Ascending aorta (tissue), 2 donors: ENCODE measurements around the gene CLSTN2. TPM values are rescaled to one million over a fixed set of nuclear protein-coding genes. Genes with fewer than 3 reads are reported as not detected.

Experiments used
- DNase-seq, 2 donors: peaks; one replicate each; pipeline ENCODE4 v3.0.0-alpha.2; 2019; ENCODE audit warnings: low spot score in 2 of 2
- H3K27ac ChIP-seq, 2 donors: fragments of 200-600 bp; sonication (generic); one replicate each; pipeline ENCODE4 v1.5.1; 2016 to 2017; ENCODE audit warnings: mild to moderate bottlenecking in 1 of 2
- H3K27me3 ChIP-seq: fragments of 200-600 bp; sonication (generic); one replicate; pipeline ENCODE4 v1.5.1; 2017
- H3K36me3 ChIP-seq, 2 donors: fragments of 200-600 bp; sonication (generic); one replicate each; pipeline ENCODE4 v1.5.1; 2016
- H3K4me1 ChIP-seq, 2 donors: fragments of 200-600 bp; sonication (generic); one replicate each; pipeline ENCODE4 v1.5.1; 2016 to 2017; ENCODE audit warnings: mild to moderate bottlenecking in 1 of 2
- H3K4me3 ChIP-seq, 2 donors: fragments of 200-600 bp; sonication (generic); one replicate each; pipeline ENCODE4 v1.5.1; 2016 to 2017; ENCODE audit warnings: mild to moderate bottlenecking in 1 of 2
- H3K9me3 ChIP-seq, 2 donors: fragments of 200-600 bp; sonication (generic); one replicate each; pipeline ENCODE4 v1.5.1; 2016
- CTCF ChIP-seq, 3 experiments: fragments of 200-600 bp in 2 of 3; fragments of 450-650 bp in 1 of 3; sonication (generic) in 2 of 3; IDR thresholded peaks; one replicate each; pipeline ENCODE4 v1.5.1; 2016 to 2019; ENCODE audit warnings: antibody characterized with exemption in 3 of 3, mild to moderate bottlenecking in 1 of 3, moderate library complexity in 1 of 3
- intact Hi-C: fragments of 100-400 bp; cut with DNase I; formaldehyde crosslinking; loops from one replicate; pipeline ENCODE4 v1.15.1; 2023
- total RNA-seq: library from RNA; depleted of rRNA; stranded (reverse); fragments of >200 nt; gene quantifications from one replicate; pipeline ENCODE4 v1.1.0, GENCODE V29; 2016

The CLSTN2 gene
- total RNA-seq, 1 donor from 2014 or later, result 65.8 TPM

GRCh38 chr3:140081887-140082286 lies 146.9 kb downstream of the CLSTN2 start:
- no peak for TF ChIP-seq CTCF (IDR thresholded peaks at IDR 0.05)
- intact Hi-C loops, result no loop called here
- DNase-seq, result no peak
- Histone ChIP-seq H3K9me3 (no peaks in the 10 kb centered on the region), H3K4me1 (no peaks in the 10 kb centered on the region), H3K27me3 (no peaks in the 10 kb centered on the region), H3K27ac (no peak overlapping the region), H3K36me3 (no peaks in the 10 kb centered on the region), H3K4me3 (no peak overlapping the region)

DNA sequence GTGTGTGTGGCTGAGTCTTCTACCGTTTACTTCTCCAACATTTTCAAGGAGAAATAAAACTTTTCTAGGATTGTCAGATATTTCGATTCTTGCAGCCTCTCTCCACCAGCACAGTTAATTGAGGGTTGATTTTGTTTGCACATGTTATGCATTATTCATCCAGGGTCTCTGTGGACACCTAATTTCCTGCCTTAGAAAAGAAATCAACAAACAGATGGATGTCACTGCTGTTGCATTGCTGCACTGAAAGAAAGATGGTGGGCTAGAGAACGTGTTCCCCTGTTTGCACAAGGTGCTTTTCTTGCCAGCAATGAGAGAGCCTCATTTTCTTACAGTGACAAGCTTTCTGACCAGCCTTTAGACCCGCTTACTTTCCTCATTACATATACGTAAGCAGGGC lies 150.0 kb downstream of the CLSTN2 start:
- Histone ChIP-seq H3K9me3 (no peaks in the 10 kb centered on the region), H3K4me3 (no peak overlapping the region), H3K36me3 (no peaks in the 10 kb centered on the region), H3K27ac (no peak overlapping the region), H3K4me1 (no peaks in the 10 kb centered on the region), H3K27me3 (no peaks in the 10 kb centered on the region)
- intact Hi-C loops, result no loop called here
- no peak for TF ChIP-seq CTCF (IDR thresholded peaks at IDR 0.05)
- DNase-seq, result no peak

- intact Hi-C loops, result no loop called here
- Histone ChIP-seq H3K4me3 (no peak overlapping the region), H3K9me3 (no peaks in the 10 kb centered on the region), H3K27me3 (no peaks in the 10 kb centered on the region), H3K27ac (no peak overlapping the region), H3K36me3 (no peaks in the 10 kb centered on the region), H3K4me1 (no peaks in the 10 kb centered on the region)
- TF ChIP-seq CTCF (IDR thresholded peaks at IDR 0.05), result no peak
- DNase-seq, result no peak
Observed at GRCh38 chr3:140086642-140087041, 151.7 kb downstream of the CLSTN2 start.

DNA sequence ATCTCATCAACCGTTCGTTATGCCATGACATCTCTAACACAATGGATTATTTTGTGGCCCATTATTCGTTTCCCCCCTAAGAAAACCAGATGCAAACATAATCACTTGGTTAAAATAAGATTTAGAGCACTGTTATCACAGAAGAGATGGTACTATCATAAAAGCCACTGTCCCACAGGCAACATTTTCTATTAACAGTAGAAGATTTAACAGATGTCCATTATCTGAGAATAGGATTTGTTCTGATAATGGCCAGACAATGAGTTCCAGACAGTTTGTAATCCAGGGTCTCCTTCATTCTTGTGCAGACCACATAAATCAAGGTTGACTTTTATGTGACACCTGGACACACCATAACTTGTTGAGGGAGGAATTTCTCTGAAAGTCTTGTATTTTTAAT lies 153.1 kb downstream of the CLSTN2 start:
- TF ChIP-seq CTCF (IDR thresholded peaks at IDR 0.05), result no peak
- Histone ChIP-seq H3K4me3 (no peak overlapping the region), H3K4me1 (no peaks in the 10 kb centered on the region), H3K9me3 (no peaks in the 10 kb centered on the region), H3K27me3 (no peaks in the 10 kb centered on the region), H3K27ac (no peak overlapping the region), H3K36me3 (no peaks in the 10 kb centered on the region)
- intact Hi-C loops, result no loop called here
- DNase-seq, result no peak

GRCh38 chr3:140088513-140088912 lies 153.5 kb downstream of the CLSTN2 start:
- TF ChIP-seq CTCF (IDR thresholded peaks at IDR 0.05), result no peak
- intact Hi-C loops, result no loop called here
- Histone ChIP-seq H3K36me3 (no peaks in the 10 kb centered on the region), H3K9me3 (no peaks in the 10 kb centered on the region), H3K4me3 (no peak overlapping the region), H3K27ac (no peak overlapping the region), H3K4me1 (no peaks in the 10 kb centered on the region), H3K27me3 (no peaks in the 10 kb centered on the region)
- no peak for DNase-seq

DNA sequence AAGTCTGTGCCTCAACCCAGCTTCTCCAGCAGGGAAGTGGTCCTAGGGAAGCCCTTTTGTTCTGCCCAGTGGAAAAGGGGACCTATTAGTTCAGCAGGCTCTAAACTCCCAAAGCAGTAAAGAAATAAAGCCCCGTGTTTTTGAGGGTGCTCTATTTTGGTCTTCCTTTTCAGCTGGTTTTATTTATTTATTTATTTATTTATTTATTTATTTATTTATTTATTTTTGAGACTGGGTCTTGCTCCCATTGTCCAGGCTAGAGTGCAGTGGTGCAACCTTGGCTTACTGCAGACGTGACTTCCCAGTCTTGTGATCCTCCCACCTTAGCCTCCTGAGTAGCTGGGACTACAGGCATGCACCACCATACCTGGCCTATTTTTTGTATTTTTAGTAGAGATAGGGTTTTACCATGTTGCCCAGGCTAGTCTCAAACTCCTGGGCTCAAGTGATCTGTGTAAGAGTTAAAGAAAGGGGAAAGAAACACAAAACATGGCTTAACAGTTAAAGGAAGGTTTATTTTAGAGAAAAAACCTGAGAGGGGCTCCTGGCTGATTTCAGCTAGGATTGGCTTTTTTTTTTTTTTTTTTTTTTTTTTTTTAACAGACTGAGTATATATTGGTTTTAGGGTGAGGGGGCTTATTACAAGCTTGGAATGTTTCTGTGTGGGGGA lies 154.6 kb downstream of the CLSTN2 start:
- Histone ChIP-seq H3K27me3 (no peaks in the 10 kb centered on the region), H3K36me3 (no peaks in the 10 kb centered on the region), H3K27ac (no peak overlapping the region), H3K4me3 (no peak overlapping the region), H3K4me1 (no peaks in the 10 kb centered on the region), H3K9me3 (no peaks in the 10 kb centered on the region)
- intact Hi-C loops, result no loop called here
- DNase-seq, result no peak
- TF ChIP-seq CTCF (IDR thresholded peaks at IDR 0.05), result no peak
